ENCODE measurements around the gene TRAF7.
"Not testable (repeated sequence)": the region's sequence is repeated elsewhere in the genome, so short reads cannot be mapped to it uniquely, and the experiment has no call there.

Gene TRAF7

DNA sequence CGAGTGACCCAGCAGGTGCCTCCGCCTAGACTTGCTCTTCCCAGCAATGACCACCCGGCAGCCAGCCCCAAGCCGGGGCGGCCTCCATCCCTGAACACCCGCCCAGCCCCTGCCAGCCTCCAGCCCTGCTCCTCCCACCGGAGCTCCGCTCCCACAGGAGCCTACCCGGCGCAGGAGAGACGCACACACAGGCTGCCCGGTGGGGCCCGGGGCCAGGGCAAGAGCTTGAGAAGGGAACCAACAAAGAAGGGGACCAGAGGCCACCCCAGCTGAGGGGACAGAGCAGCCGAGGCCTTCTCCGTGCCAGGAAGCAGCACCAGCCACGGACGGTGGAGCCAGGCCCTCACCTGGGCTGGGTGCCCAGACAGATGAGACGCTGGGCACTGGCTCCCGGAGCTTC is 33.7 kb upstream of the TRAF7 start:
- peaks cover 16% of the 10 kb centered on the region for H3K79me2 ChIP-seq (ENCODE audit: control insufficient read depth, low read length)
- no peaks in the 10 kb centered on the region for H4K20me1 ChIP-seq (ENCODE audit: control insufficient read depth, insufficient read depth, low read depth, low read length)
- no peak overlapping the region for H3K4me2 ChIP-seq (ENCODE audit: low read length)
- H3K4me3 ChIP-seq (ENCODE audit: low read length): no peak overlapping the region
- H3K9me3 ChIP-seq (ENCODE audit: control insufficient read depth, insufficient read depth, low read length): no peaks in the 10 kb centered on the region
- H3K36me3 ChIP-seq (ENCODE audit: control insufficient read depth, low read length): no peaks in the 10 kb centered on the region
- H3K9me2 ChIP-seq (replicated peaks; ENCODE audit: control insufficient read depth, low read length): no peaks in the 10 kb centered on the region
- H3F3A ChIP-seq (ENCODE audit: control insufficient read depth, insufficient read depth): no peaks in the 10 kb centered on the region
- H3K4me1 ChIP-seq (ENCODE audit: control insufficient read depth, low read length): peaks cover 10% of the 10 kb centered on the region
- TF ChIP-seq, protein P1, sequence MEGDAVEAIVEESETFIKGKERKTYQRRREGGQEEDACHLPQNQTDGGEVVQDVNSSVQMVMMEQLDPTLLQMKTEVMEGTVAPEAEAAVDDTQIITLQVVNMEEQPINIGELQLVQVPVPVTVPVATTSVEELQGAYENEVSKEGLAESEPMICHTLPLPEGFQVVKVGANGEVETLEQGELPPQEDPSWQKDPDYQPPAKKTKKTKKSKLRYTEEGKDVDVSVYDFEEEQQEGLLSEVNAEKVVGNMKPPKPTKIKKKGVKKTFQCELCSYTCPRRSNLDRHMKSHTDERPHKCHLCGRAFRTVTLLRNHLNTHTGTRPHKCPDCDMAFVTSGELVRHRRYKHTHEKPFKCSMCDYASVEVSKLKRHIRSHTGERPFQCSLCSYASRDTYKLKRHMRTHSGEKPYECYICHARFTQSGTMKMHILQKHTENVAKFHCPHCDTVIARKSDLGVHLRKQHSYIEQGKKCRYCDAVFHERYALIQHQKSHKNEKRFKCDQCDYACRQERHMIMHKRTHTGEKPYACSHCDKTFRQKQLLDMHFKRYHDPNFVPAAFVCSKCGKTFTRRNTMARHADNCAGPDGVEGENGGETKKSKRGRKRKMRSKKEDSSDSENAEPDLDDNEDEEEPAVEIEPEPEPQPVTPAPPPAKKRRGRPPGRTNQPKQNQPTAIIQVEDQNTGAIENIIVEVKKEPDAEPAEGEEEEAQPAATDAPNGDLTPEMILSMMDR (IDR thresholded peaks at IDR 0.05; ENCODE audit: low read depth, low read length, poor library complexity, severe bottlenecking): no peak
- TF ChIP-seq EZH2phosphoT487 (IDR thresholded peaks at IDR 0.05; ENCODE audit: borderline replicate concordance, low read length): no peak
- H3K27me3 ChIP-seq (ENCODE audit: control insufficient read depth, low read length): no peaks in the 10 kb centered on the region
- no peak overlapping the region for H3K27ac ChIP-seq (ENCODE audit: low read depth, low read length)

DNA sequence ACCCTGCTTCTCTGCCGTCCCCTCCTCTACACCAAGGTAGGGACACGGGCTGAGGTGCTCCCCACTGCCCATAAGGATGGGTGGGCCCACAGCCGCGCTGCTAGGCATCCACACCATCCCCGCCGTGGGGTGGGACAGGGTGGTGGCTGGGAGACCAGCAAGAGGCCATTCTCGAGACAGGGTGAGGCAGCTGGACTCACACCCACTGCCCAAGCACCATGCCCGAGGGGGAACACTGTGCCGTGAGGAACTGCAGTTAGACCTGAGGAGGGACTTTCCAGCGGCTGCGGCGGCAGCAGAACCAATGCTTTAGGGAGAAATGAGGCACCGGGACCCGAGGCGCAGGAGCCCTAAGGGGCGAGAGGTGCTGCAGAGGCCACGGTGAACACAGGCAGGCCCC is 33.2 kb upstream of the TRAF7 start:
- TF ChIP-seq, protein P1 (IDR thresholded peaks at IDR 0.05; ENCODE audit: low read depth, low read length, poor library complexity, severe bottlenecking): no peak
- no peak for TF ChIP-seq EZH2phosphoT487 (IDR thresholded peaks at IDR 0.05; ENCODE audit: borderline replicate concordance, low read length)
- H3K9me2 ChIP-seq (replicated peaks; ENCODE audit: control insufficient read depth, low read length): no peaks in the 10 kb centered on the region
- no peak overlapping the region for H3K27ac ChIP-seq (ENCODE audit: low read depth, low read length)
- H3F3A ChIP-seq (ENCODE audit: control insufficient read depth, insufficient read depth): no peaks in the 10 kb centered on the region
- no peaks in the 10 kb centered on the region for H3K36me3 ChIP-seq (ENCODE audit: control insufficient read depth, low read length)
- H3K79me2 ChIP-seq (ENCODE audit: control insufficient read depth, low read length): peaks cover 22% of the 10 kb centered on the region
- H3K4me1 ChIP-seq (ENCODE audit: control insufficient read depth, low read length): peaks cover 10% of the 10 kb centered on the region
- H3K4me2 ChIP-seq (ENCODE audit: low read length): no peak overlapping the region
- no peaks in the 10 kb centered on the region for H4K20me1 ChIP-seq (ENCODE audit: control insufficient read depth, insufficient read depth, low read depth, low read length)
- no peak overlapping the region for H3K4me3 ChIP-seq (ENCODE audit: low read length)
- no peaks in the 10 kb centered on the region for H3K27me3 ChIP-seq (ENCODE audit: control insufficient read depth, low read length)
- H3K9me3 ChIP-seq (ENCODE audit: control insufficient read depth, insufficient read depth, low read length): no peaks in the 10 kb centered on the region

DNA sequence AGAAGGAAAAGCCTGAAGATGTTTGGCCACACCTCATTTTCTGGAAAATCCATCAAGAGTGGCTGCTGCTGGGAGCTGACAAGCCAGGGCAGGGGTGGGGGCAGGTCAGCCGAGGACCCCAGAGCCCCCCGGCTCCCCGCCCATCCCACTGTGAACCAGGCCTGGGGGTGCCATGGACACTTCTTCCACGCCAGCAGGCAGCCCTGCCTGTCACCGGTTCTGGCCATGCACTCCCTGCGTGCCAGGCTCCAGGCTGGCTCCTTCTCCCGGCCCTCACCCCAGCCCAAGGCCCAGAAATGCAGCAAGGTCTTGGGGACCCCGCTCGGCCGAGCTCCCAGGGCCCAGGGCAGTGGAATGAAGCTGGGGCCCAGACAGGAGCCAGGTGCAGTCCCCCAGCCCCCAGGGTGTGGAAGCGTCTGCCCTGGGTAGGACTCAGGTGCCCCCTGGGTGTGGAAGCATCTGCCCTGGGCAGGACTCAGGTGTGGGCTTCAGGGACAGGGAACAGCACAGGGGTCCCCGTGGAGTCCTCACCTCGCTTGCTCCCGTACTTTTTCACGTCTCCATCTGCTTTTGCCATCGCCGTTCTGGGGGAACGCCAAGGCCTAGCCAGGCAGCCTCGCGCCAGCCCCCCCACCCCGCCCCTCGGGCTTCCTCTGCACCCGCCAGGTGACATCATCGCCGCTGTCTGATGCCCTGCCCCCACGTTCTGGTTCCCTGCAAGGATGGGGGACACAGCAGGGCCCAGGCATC is 32.5 kb upstream of the TRAF7 start:
- H3K4me1 ChIP-seq (ENCODE audit: control insufficient read depth, low read length): peaks cover 13% of the 10 kb centered on the region
- not testable (repeated sequence) for H3K4me3 ChIP-seq (ENCODE audit: low read length); H3K27me3 ChIP-seq (ENCODE audit: control insufficient read depth, low read length); H3K9me3 ChIP-seq (ENCODE audit: control insufficient read depth, insufficient read depth, low read length); H3K9me2 ChIP-seq (replicated peaks; ENCODE audit: control insufficient read depth, low read length); H3K4me2 ChIP-seq (ENCODE audit: low read length); H3K36me3 ChIP-seq (ENCODE audit: control insufficient read depth, low read length); H3F3A ChIP-seq (ENCODE audit: control insufficient read depth, insufficient read depth); H3K27ac ChIP-seq (ENCODE audit: low read depth, low read length); H4K20me1 ChIP-seq (ENCODE audit: control insufficient read depth, insufficient read depth, low read depth, low read length)
- H3K79me2 ChIP-seq (ENCODE audit: control insufficient read depth, low read length): peaks cover 22% of the 10 kb centered on the region

DNA sequence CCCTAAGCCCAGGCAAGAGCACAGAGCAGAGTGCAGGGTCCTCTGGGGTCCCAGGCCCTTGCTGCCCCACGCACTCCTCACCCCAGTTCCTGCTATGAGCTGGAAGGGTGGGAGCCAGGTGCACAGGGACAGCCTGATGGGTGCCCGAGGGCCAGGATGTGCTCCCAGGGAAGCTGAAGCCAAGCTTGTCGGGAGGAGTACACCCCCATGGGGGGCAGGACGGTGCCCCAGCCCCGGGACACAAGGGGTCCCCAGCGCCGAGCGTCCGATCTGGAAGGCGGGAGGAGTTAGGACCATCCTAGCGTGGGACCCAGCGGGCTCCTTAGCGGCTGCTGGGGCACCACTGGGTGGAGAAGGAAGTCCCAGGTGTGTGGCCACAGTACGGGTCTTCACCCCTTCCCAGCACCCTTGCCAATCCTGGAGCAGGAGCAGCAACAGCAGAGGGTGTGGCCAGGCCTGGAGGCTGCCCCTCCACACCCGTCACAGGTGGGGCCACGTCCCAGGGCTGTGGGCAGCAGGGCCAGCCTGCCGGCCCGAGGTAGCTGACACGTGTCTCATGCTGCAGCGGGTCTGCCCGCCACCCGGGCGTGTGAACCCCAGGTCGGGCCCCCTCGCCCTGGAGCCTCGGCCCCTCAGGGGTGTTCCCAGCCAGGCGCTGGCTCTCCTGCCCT is 31.7 kb upstream of the TRAF7 start:
- not testable (repeated sequence) for H3K9me2 ChIP-seq (replicated peaks; ENCODE audit: control insufficient read depth, low read length); H3K9me3 ChIP-seq (ENCODE audit: control insufficient read depth, insufficient read depth, low read length); H3K36me3 ChIP-seq (ENCODE audit: control insufficient read depth, low read length); H3K27ac ChIP-seq (ENCODE audit: low read depth, low read length); H3K27me3 ChIP-seq (ENCODE audit: control insufficient read depth, low read length); H3K4me2 ChIP-seq (ENCODE audit: low read length); H3F3A ChIP-seq (ENCODE audit: control insufficient read depth, insufficient read depth); H4K20me1 ChIP-seq (ENCODE audit: control insufficient read depth, insufficient read depth, low read depth, low read length); H3K4me3 ChIP-seq (ENCODE audit: low read length)
- peaks cover 22% of the 10 kb centered on the region for H3K79me2 ChIP-seq (ENCODE audit: control insufficient read depth, low read length)
- H3K4me1 ChIP-seq (ENCODE audit: control insufficient read depth, low read length): peaks cover 19% of the 10 kb centered on the region

DNA sequence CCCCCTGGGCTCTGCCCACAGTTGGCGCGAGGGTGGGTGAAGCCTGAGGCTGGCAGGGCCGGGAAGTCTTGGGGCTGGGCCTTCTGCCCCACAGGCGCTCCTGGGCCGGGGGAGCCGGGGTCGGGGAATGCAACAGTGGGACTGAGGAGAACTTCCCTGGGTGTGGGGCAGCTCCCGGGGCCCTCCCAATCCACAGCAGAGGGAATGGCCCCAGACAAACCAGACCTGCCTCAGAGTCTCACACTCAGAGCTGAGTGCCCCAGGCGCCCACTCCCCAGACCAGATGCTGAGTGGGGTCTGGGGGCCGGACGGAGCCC is 31.2 kb upstream of the TRAF7 start:
- H3K27ac ChIP-seq (ENCODE audit: low read depth, low read length): not testable (repeated sequence)

GRCh38 chr16:2124694-2125444 is 30.7 kb upstream of the TRAF7 start:
- H3F3A ChIP-seq (ENCODE audit: control insufficient read depth, insufficient read depth); H3K27ac ChIP-seq (ENCODE audit: low read depth, low read length); H3K9me3 ChIP-seq (ENCODE audit: control insufficient read depth, insufficient read depth, low read length); H4K20me1 ChIP-seq (ENCODE audit: control insufficient read depth, insufficient read depth, low read depth, low read length); H3K9me2 ChIP-seq (replicated peaks; ENCODE audit: control insufficient read depth, low read length); H3K4me3 ChIP-seq (ENCODE audit: low read length); H3K27me3 ChIP-seq (ENCODE audit: control insufficient read depth, low read length); H3K36me3 ChIP-seq (ENCODE audit: control insufficient read depth, low read length): not testable (repeated sequence)
- Histone ChIP-seq H3K4me2 (ENCODE audit: low read length) (peak overlapping the region; percentile 19; the same call in 1 of the 2 replicates), H3K4me1 (ENCODE audit: control insufficient read depth, low read length) (peaks cover 29% of the 10 kb centered on the region), H3K79me2 (ENCODE audit: control insufficient read depth, low read length) (peaks cover 23% of the 10 kb centered on the region)

More for the DNA sequence above, 31.2 kb upstream of the TRAF7 start:
- not testable (repeated sequence) for H3F3A ChIP-seq (ENCODE audit: control insufficient read depth, insufficient read depth); H3K4me3 ChIP-seq (ENCODE audit: low read length); H3K9me3 ChIP-seq (ENCODE audit: control insufficient read depth, insufficient read depth, low read length); H4K20me1 ChIP-seq (ENCODE audit: control insufficient read depth, insufficient read depth, low read depth, low read length); H3K9me2 ChIP-seq (replicated peaks; ENCODE audit: control insufficient read depth, low read length); H3K36me3 ChIP-seq (ENCODE audit: control insufficient read depth, low read length); H3K4me2 ChIP-seq (ENCODE audit: low read length); H3K27me3 ChIP-seq (ENCODE audit: control insufficient read depth, low read length)
- Histone ChIP-seq H3K79me2 (ENCODE audit: control insufficient read depth, low read length) (peaks cover 22% of the 10 kb centered on the region), H3K4me1 (ENCODE audit: control insufficient read depth, low read length) (peaks cover 24% of the 10 kb centered on the region)
